C1 segment of cervical spinal cord (tissue), 14 donors: ENCODE results near the gene ROBO2.
"Not testable (repeated sequence)": the region's sequence is repeated elsewhere in the genome, so short reads cannot be mapped to it uniquely, and the experiment has no call there.

Source experiments
- DNase-seq, 14 donors: peaks; one replicate each; lab custom pipeline; 2025; lab: John Stamatoyannopoulos, UW

Gene ROBO2

GRCh38 chr3:77404871-77405270 lies 365.0 kb downstream of the ROBO2 start:
- DNase-seq: no peak

- DNase-seq: no peak
Observed at GRCh38 chr3:77407441-77407840, 367.5 kb downstream of the ROBO2 start.

- DNase-seq: not testable (repeated sequence)
Observed at GRCh38 chr3:77410334-77410733, 370.4 kb downstream of the ROBO2 start.

GRCh38 chr3:77411334-77411733 lies 371.4 kb downstream of the ROBO2 start:
- no peak for DNase-seq

GRCh38 chr3:77412021-77412438 lies 372.1 kb downstream of the ROBO2 start:
- DNase-seq: no peak

- DNase-seq: no peak
Observed at GRCh38 chr3:77412584-77412983, 372.7 kb downstream of the ROBO2 start.

- no peak for DNase-seq
Observed at GRCh38 chr3:77414881-77415280, 375.0 kb downstream of the ROBO2 start.

GRCh38 chr3:77420336-77420735 lies 380.4 kb downstream of the ROBO2 start:
- peak in 1 of 14 donors; percentile 38 for DNase-seq

- no peak for DNase-seq
Observed at GRCh38 chr3:77421916-77422315, 382.0 kb downstream of the ROBO2 start.

GRCh38 chr3:77426531-77426930 lies 386.6 kb downstream of the ROBO2 start:
- no peak for DNase-seq

GRCh38 chr3:77427528-77427927 lies 387.6 kb downstream of the ROBO2 start:
- no peak for DNase-seq

- DNase-seq: no peak
Observed at GRCh38 chr3:77436908-77437307, 397.0 kb downstream of the ROBO2 start.

- DNase-seq: no peak
Observed at GRCh38 chr3:77446084-77446483, 406.2 kb downstream of the ROBO2 start.

GRCh38 chr3:77446761-77447160 lies 406.9 kb downstream of the ROBO2 start:
- DNase-seq: no peak

- no peak for DNase-seq
Observed at GRCh38 chr3:77449459-77450350, 409.8 kb downstream of the ROBO2 start.

- no peak for DNase-seq
Observed at GRCh38 chr3:77456431-77456830, 416.5 kb downstream of the ROBO2 start.

- peak in 1 of 14 donors; percentile 13 for DNase-seq
Observed at GRCh38 chr3:77456906-77457305, 417.0 kb downstream of the ROBO2 start.

GRCh38 chr3:77459926-77460325 lies 420.0 kb downstream of the ROBO2 start:
- DNase-seq: no peak

- no peak for DNase-seq
Observed at GRCh38 chr3:77460326-77460725, 420.4 kb downstream of the ROBO2 start.

- DNase-seq: no peak
Observed at GRCh38 chr3:77462951-77463350, 423.1 kb downstream of the ROBO2 start.

- peak in 1 of 14 donors; percentile 68 for DNase-seq
Observed at GRCh38 chr3:77464111-77464688, 424.3 kb downstream of the ROBO2 start.

GRCh38 chr3:77466562-77467115 lies 426.7 kb downstream of the ROBO2 start:
- DNase-seq: no peak
